ENCODE measurements around the gene NT5C1A. TPM values are rescaled to one million over a fixed set of nuclear protein-coding genes. Genes with fewer than 3 reads are reported as not detected.

The NT5C1A gene
- total RNA-seq = not detected

- H3K4me1 Mint-ChIP-seq (ENCODE audit: low read depth) = peaks cover 10% of the 10 kb centered on the region
- no peak for DNase-seq
- H3K27me3 Mint-ChIP-seq (ENCODE audit: low read depth) = peaks cover 35% of the 10 kb centered on the region
- ATAC-seq = peak; percentile 65 to 71
- no peaks in the 10 kb centered on the region for H3K9me3 Mint-ChIP-seq
- H3K36me3 Mint-ChIP-seq (ENCODE audit: insufficient read depth) = no peaks in the 10 kb centered on the region
- peak within 1 kb of the TSS; percentile 51 for H3K4me3 Mint-ChIP-seq
These were observed at the start of gene NT5C1A for GRCh38 chr1:39671793-39672550. Gene NT5C1A, minus strand, starts transcription at chr1:39672107. Its CDS starts 69 bp downstream, at chr1:39672038.

GRCh38 chr1:39721664-39722063, 49.8 kb upstream of the NT5C1A start:
- ATAC-seq (no peak), DNase-seq (no peak)
- no peak overlapping the region for H3K4me3 Mint-ChIP-seq
- no peaks in the 10 kb centered on the region for H3K36me3 Mint-ChIP-seq (ENCODE audit: insufficient read depth)
- H3K4me1 Mint-ChIP-seq (ENCODE audit: low read depth) = no peaks in the 10 kb centered on the region
- H3K9me3 Mint-ChIP-seq = no peaks in the 10 kb centered on the region
- H3K27me3 Mint-ChIP-seq (ENCODE audit: low read depth) = peaks cover 32% of the 10 kb centered on the region

- ATAC-seq = peak in 1 of 2 donors; percentile 65
- H3K4me3 Mint-ChIP-seq = no peak overlapping the region
- no peaks in the 10 kb centered on the region for H3K9me3 Mint-ChIP-seq
- H3K27me3 Mint-ChIP-seq (ENCODE audit: low read depth) = peaks cover 29% of the 10 kb centered on the region
- DNase-seq = no peak
- H3K36me3 Mint-ChIP-seq (ENCODE audit: insufficient read depth) = no peaks in the 10 kb centered on the region
- no peaks in the 10 kb centered on the region for H3K4me1 Mint-ChIP-seq (ENCODE audit: low read depth)
These were observed 48.4 kb upstream of the NT5C1A start for GRCh38 chr1:39720094-39720999.

GRCh38 chr1:39717809-39718208, 45.9 kb upstream of the NT5C1A start:
- H3K9me3 Mint-ChIP-seq = no peaks in the 10 kb centered on the region
- peaks cover 21% of the 10 kb centered on the region for H3K27me3 Mint-ChIP-seq (ENCODE audit: low read depth)
- ATAC-seq = no peak
- H3K4me1 Mint-ChIP-seq (ENCODE audit: low read depth) = no peaks in the 10 kb centered on the region
- no peak for DNase-seq
- no peak overlapping the region for H3K4me3 Mint-ChIP-seq
- H3K36me3 Mint-ChIP-seq (ENCODE audit: insufficient read depth) = no peaks in the 10 kb centered on the region

GRCh38 chr1:39713557-39713956, 41.6 kb upstream of the NT5C1A start:
- no peak for DNase-seq
- ATAC-seq = no peak
- H3K4me3 Mint-ChIP-seq = no peak overlapping the region
- no peaks in the 10 kb centered on the region for H3K9me3 Mint-ChIP-seq
- H3K27me3 Mint-ChIP-seq (ENCODE audit: low read depth) = peaks cover 23% of the 10 kb centered on the region
- no peaks in the 10 kb centered on the region for H3K4me1 Mint-ChIP-seq (ENCODE audit: low read depth)
- no peaks in the 10 kb centered on the region for H3K36me3 Mint-ChIP-seq (ENCODE audit: insufficient read depth)

- no peak for ATAC-seq
- DNase-seq = no peak
- peaks cover 13% of the 10 kb centered on the region for H3K27me3 Mint-ChIP-seq (ENCODE audit: low read depth)
- no peaks in the 10 kb centered on the region for H3K36me3 Mint-ChIP-seq (ENCODE audit: insufficient read depth)
- no peaks in the 10 kb centered on the region for H3K9me3 Mint-ChIP-seq
- no peak overlapping the region for H3K4me3 Mint-ChIP-seq
- no peaks in the 10 kb centered on the region for H3K4me1 Mint-ChIP-seq (ENCODE audit: low read depth)
These were observed 40.0 kb upstream of the NT5C1A start for GRCh38 chr1:39711966-39712340.

- H3K4me1 Mint-ChIP-seq (ENCODE audit: low read depth) = no peaks in the 10 kb centered on the region
- no peak overlapping the region for H3K4me3 Mint-ChIP-seq
- no peak for DNase-seq
- no peak for ATAC-seq
- H3K9me3 Mint-ChIP-seq = no peaks in the 10 kb centered on the region
- H3K27me3 Mint-ChIP-seq (ENCODE audit: low read depth) = peaks cover 7% of the 10 kb centered on the region
- no peaks in the 10 kb centered on the region for H3K36me3 Mint-ChIP-seq (ENCODE audit: insufficient read depth)
These were observed 39.4 kb upstream of the NT5C1A start for GRCh38 chr1:39711104-39711965.

- H3K36me3 Mint-ChIP-seq (ENCODE audit: insufficient read depth) = no peaks in the 10 kb centered on the region
- DNase-seq = no peak
- H3K4me1 Mint-ChIP-seq (ENCODE audit: low read depth) = no peaks in the 10 kb centered on the region
- peaks cover 2% of the 10 kb centered on the region for H3K27me3 Mint-ChIP-seq (ENCODE audit: low read depth)
- no peak overlapping the region for H3K4me3 Mint-ChIP-seq
- no peak for ATAC-seq
- no peaks in the 10 kb centered on the region for H3K9me3 Mint-ChIP-seq
These were observed 35.6 kb upstream of the NT5C1A start for GRCh38 chr1:39707506-39707905.

GRCh38 chr1:39704757-39705156, 32.9 kb upstream of the NT5C1A start:
- DNase-seq (no peak), ATAC-seq (no peak)
- Mint-ChIP-seq H3K4me1 (ENCODE audit: low read depth) (no peaks in the 10 kb centered on the region), H3K36me3 (ENCODE audit: insufficient read depth) (no peaks in the 10 kb centered on the region), H3K4me3 (no peak overlapping the region), H3K9me3 (no peaks in the 10 kb centered on the region), H3K27me3 (ENCODE audit: low read depth) (peaks cover 2% of the 10 kb centered on the region)

- ATAC-seq (no peak), DNase-seq (no peak)
- H3K36me3 Mint-ChIP-seq (ENCODE audit: insufficient read depth) = no peaks in the 10 kb centered on the region
- H3K4me3 Mint-ChIP-seq = no peak overlapping the region
- no peaks in the 10 kb centered on the region for H3K4me1 Mint-ChIP-seq (ENCODE audit: low read depth)
- H3K9me3 Mint-ChIP-seq = no peaks in the 10 kb centered on the region
- H3K27me3 Mint-ChIP-seq (ENCODE audit: low read depth) = no peaks in the 10 kb centered on the region
These were observed 29.1 kb upstream of the NT5C1A start for GRCh38 chr1:39701049-39701439.

- no peaks in the 10 kb centered on the region for H3K27me3 Mint-ChIP-seq (ENCODE audit: low read depth)
- DNase-seq = no peak
- ATAC-seq = no peak
- H3K9me3 Mint-ChIP-seq = no peaks in the 10 kb centered on the region
- no peaks in the 10 kb centered on the region for H3K4me1 Mint-ChIP-seq (ENCODE audit: low read depth)
- H3K36me3 Mint-ChIP-seq (ENCODE audit: insufficient read depth) = no peaks in the 10 kb centered on the region
- H3K4me3 Mint-ChIP-seq = no peak overlapping the region
These were observed 28.4 kb upstream of the NT5C1A start for GRCh38 chr1:39700348-39700747.

GRCh38 chr1:39699419-39699818, 27.5 kb upstream of the NT5C1A start:
- no peak for ATAC-seq
- Mint-ChIP-seq H3K4me1 (ENCODE audit: low read depth) (peaks cover 3% of the 10 kb centered on the region), H3K36me3 (ENCODE audit: insufficient read depth) (no peaks in the 10 kb centered on the region), H3K27me3 (ENCODE audit: low read depth) (no peaks in the 10 kb centered on the region), H3K9me3 (no peaks in the 10 kb centered on the region), H3K4me3 (no peak overlapping the region)
- no peak for DNase-seq

GRCh38 chr1:39698568-39698967, 26.7 kb upstream of the NT5C1A start:
- H3K9me3 Mint-ChIP-seq = no peaks in the 10 kb centered on the region
- peaks cover 5% of the 10 kb centered on the region for H3K4me1 Mint-ChIP-seq (ENCODE audit: low read depth)

GRCh38 chr1:39696448-39696847, 24.5 kb upstream of the NT5C1A start:
- no peaks in the 10 kb centered on the region for H3K9me3 Mint-ChIP-seq
- ATAC-seq (no peak), DNase-seq (no peak)
- no peaks in the 10 kb centered on the region for H3K27me3 Mint-ChIP-seq (ENCODE audit: low read depth)
- no peak overlapping the region for H3K4me3 Mint-ChIP-seq
- no peaks in the 10 kb centered on the region for H3K36me3 Mint-ChIP-seq (ENCODE audit: insufficient read depth)
- H3K4me1 Mint-ChIP-seq (ENCODE audit: low read depth) = peaks cover 14% of the 10 kb centered on the region

More at GRCh38 chr1:39698568-39698967, 26.7 kb upstream of the NT5C1A start:
- Mint-ChIP-seq H3K4me3 (no peak overlapping the region), H3K36me3 (ENCODE audit: insufficient read depth) (no peaks in the 10 kb centered on the region), H3K27me3 (ENCODE audit: low read depth) (no peaks in the 10 kb centered on the region)
- DNase-seq (no peak), ATAC-seq (no peak)
